Stomach (tissue), 9 donors: ENCODE data around the gene AUTS2. TPM values are rescaled to one million over a fixed set of nuclear protein-coding genes. Genes with fewer than 3 reads are reported as not detected.

Source experiments
- DNase-seq, 2 donors: peaks; one replicate each; pipeline versions ENCODE4 v3.0.0 to v3.0.0-alpha.2; 2013 to 2019
- H3K27ac ChIP-seq, 5 donors: fragments of 200-600 bp in 4 of 5; sonication (generic) in 4 of 5; one replicate each; pipeline ENCODE4 v1.5.1; 2013 to 2019; ENCODE audit warnings: mild to moderate bottlenecking in 1 of 5, moderate library complexity in 1 of 5
- H3K27me3 ChIP-seq, 3 donors: fragments of 200-600 bp; sonication (generic); one replicate each; pipeline ENCODE4 v1.5.1; 2017 to 2019; ENCODE audit warnings: mixed run types in 1 of 3
- H3K36me3 ChIP-seq, 4 donors: fragments of 200-600 bp; sonication (generic); 1 replicate in 3 of 4; 2 replicates in 1 of 4; pipeline ENCODE4 v1.5.1; 2016 to 2019
- H3K4me1 ChIP-seq, 4 donors: fragments of 200-600 bp; sonication (generic); one replicate each; pipeline ENCODE4 v1.5.1; 2016 to 2019
- H3K4me3 ChIP-seq, 4 donors: fragments of 200-600 bp; sonication (generic) in 3 of 4; one replicate each; pipeline ENCODE4 v1.5.1; 2016 to 2019; ENCODE audit warnings: mild to moderate bottlenecking in 1 of 4
- H3K9me3 ChIP-seq, 4 donors: fragments of 200-600 bp; sonication (generic); one replicate each; pipeline ENCODE4 v1.5.1; 2016 to 2019
- CTCF ChIP-seq, 7 experiments: fragments of 450-650 bp in 4 of 7; fragments of 200-600 bp in 3 of 7; sonication (generic) in 3 of 7; IDR thresholded peaks; one replicate each; pipeline ENCODE4 v1.5.1; 2016 to 2019; ENCODE audit warnings: antibody characterized with exemption in 7 of 7, control low read depth in 2 of 7, mild to moderate bottlenecking in 1 of 7
- EP300 ChIP-seq: sonication (generic); formaldehyde crosslinking; IDR thresholded peaks from one replicate; pipeline ENCODE4 v1.6.1; 2017; ENCODE audit warnings: antibody characterized with exemption
- POLR2A ChIP-seq, 4 donors: fragments of 450-650 bp; IDR thresholded peaks; one replicate each; pipeline ENCODE4 v1.6.1; 2016; ENCODE audit warnings: antibody characterized with exemption in 4 of 4, control low read depth in 2 of 4, mild to moderate bottlenecking in 1 of 4, moderate library complexity in 1 of 4
- POLR2AphosphoS5 ChIP-seq, 3 donors: sonication (generic); formaldehyde crosslinking; IDR thresholded peaks; one replicate each; pipeline ENCODE4 v1.6.1; 2016; ENCODE audit warnings: antibody characterized with exemption in 3 of 3
- WGBS, 5 donors: extraction: QIAGEN DNeasy Blood & Tissue Kit in 3 of 5; methylation state at CpG; one replicate each; pipeline versions ENCODE4 v1.1.5 to v1.1.7; 2013 to 2018; 5-methylcytosine and 5-hydroxymethylcytosine counted together
- intact Hi-C: fragments of 100-400 bp; cut with DNase I; formaldehyde crosslinking; loops from one replicate; pipeline ENCODE4 v1.15.1; 2023; ENCODE audit warnings: low total_unique reads
- polyA plus RNA-seq, 3 donors: library from polyadenylated mRNA; stranded (reverse); fragments of 200-250 nt; gene quantifications; one replicate each; pipeline ENCODE4 v1.2.3, GENCODE V29; 2013
- total RNA-seq, 5 donors: library from RNA; depleted of rRNA; stranded (reverse); fragments of >200 nt; gene quantifications; one replicate each; pipeline versions ENCODE4 v1.1.0 to v1.2.3, GENCODE V29; 2014 to 2016
- donor health status: healthy with polysubstance abuse.
- donor health status: Bipolar disorder and iron deficiency.
- donor health status: healthy.

AUTS2 gene
- total and polyA plus RNA-seq, 8 donors: 3.8 to 90.3 (median 38.1) TPM

- H3K27ac ChIP-seq: no peak overlapping the region
- peaks cover 0 to 3% (median 0%) of the 10 kb centered on the region in 4 donors for H3K4me1 ChIP-seq
- no peaks in the 10 kb centered on the region for H3K27me3 ChIP-seq
- 78 to 90% (median 84%) methylated on average over 5 of the region's 5 CpGs for WGBS, 5 donors
- TF ChIP-seq POLR2AphosphoS5 (IDR thresholded peaks at IDR 0.05): no peak
- TF ChIP-seq CTCF (IDR thresholded peaks at IDR 0.05): no peak
- no peak for TF ChIP-seq EP300
- DNase-seq: no peak
- intact Hi-C loops: no loop called here
- no peaks in the 10 kb centered on the region for H3K36me3 ChIP-seq
- no peak overlapping the region for H3K4me3 ChIP-seq
- H3K9me3 ChIP-seq: no peaks in the 10 kb centered on the region
Measured at GRCh38 chr7:69663911-69664832, 65.9 kb downstream of the AUTS2 start.

- TF ChIP-seq EP300 (no peak), CTCF (IDR thresholded peaks at IDR 0.05) (no peak), POLR2A (IDR thresholded peaks at IDR 0.05) (no peak), POLR2AphosphoS5 (IDR thresholded peaks at IDR 0.05) (no peak)
- intact Hi-C loops: no loop called here
Measured at GRCh38 chr7:69665369-69665768, 67.1 kb downstream of the AUTS2 start.

GRCh38 chr7:69668339-69668870 is 70.1 kb downstream of the AUTS2 start:
- Histone ChIP-seq H3K9me3 (no peaks in the 10 kb centered on the region), H3K27ac (no peak overlapping the region), H3K36me3 (no peaks in the 10 kb centered on the region), H3K4me3 (no peak overlapping the region), H3K4me1 (peaks cover 0 to 16% (median 6%) of the 10 kb centered on the region in 4 donors), H3K27me3 (no peaks in the 10 kb centered on the region)
- 12 to 30% (median 19%) methylated on average over 1 of the region's 1 CpG for WGBS, 5 donors
- TF ChIP-seq CTCF (IDR thresholded peaks at IDR 0.05): no peak
- TF ChIP-seq POLR2AphosphoS5 (IDR thresholded peaks at IDR 0.05): no peak
- TF ChIP-seq POLR2A (IDR thresholded peaks at IDR 0.05): no peak
- no peak for TF ChIP-seq EP300
- intact Hi-C loops: no loop called here
- DNase-seq: no peak

More at GRCh38 chr7:69665369-69665768, 67.1 kb downstream of the AUTS2 start:
- H3K36me3 ChIP-seq: no peaks in the 10 kb centered on the region
- peaks cover 0 to 8% (median 0%) of the 10 kb centered on the region in 4 donors for H3K4me1 ChIP-seq
- H3K9me3 ChIP-seq: no peaks in the 10 kb centered on the region
- DNase-seq: no peak
- H3K27me3 ChIP-seq: no peaks in the 10 kb centered on the region
- H3K27ac ChIP-seq: no peak overlapping the region
- H3K4me3 ChIP-seq: no peak overlapping the region
- WGBS, 5 donors: 59 to 75% (median 64%) methylated on average over 2 of the region's 2 CpGs

GRCh38 chr7:69670701-69671100 is 72.4 kb downstream of the AUTS2 start:
- no peak for DNase-seq
- WGBS, 5 donors: 40 to 60% (median 47%) methylated on average over 4 of the region's 4 CpGs
- Histone ChIP-seq H3K27ac (no peak overlapping the region), H3K4me3 (no peak overlapping the region), H3K36me3 (no peaks in the 10 kb centered on the region), H3K4me1 (peaks cover 0 to 21% (median 9%) of the 10 kb centered on the region in 4 donors), H3K9me3 (no peaks in the 10 kb centered on the region), H3K27me3 (no peaks in the 10 kb centered on the region)
- TF ChIP-seq EP300 (no peak), POLR2AphosphoS5 (IDR thresholded peaks at IDR 0.05) (no peak), POLR2A (IDR thresholded peaks at IDR 0.05) (no peak), CTCF (IDR thresholded peaks at IDR 0.05) (no peak)
- intact Hi-C loops: no loop called here
